GM21390 (cell line): Measurements from ENCODE around the gene PHC2.

Source experiments
- ATAC-seq: cut with Tn5 transposase; IDR thresholded peaks from one replicate; pipeline ENCODE4 v1.9.1; 2021; ENCODE audit not compliant: unreplicated experiment

Gene PHC2

GRCh38 chr1:33275706-33276572, 155.0 kb downstream of the PHC2 start:
- no peak for ATAC-seq

- ATAC-seq = no peak
These were observed 155.7 kb downstream of the PHC2 start for GRCh38 chr1:33275195-33275594.

GRCh38 chr1:33274446-33274845, 156.4 kb downstream of the PHC2 start:
- no peak for ATAC-seq

GRCh38 chr1:33273961-33274371, 156.9 kb downstream of the PHC2 start:
- no peak for ATAC-seq
